ENCODE results near the gene ETFA.
"Not testable (repeated sequence)": the region's sequence is repeated elsewhere in the genome, so short reads cannot be mapped to it uniquely, and the experiment has no call there.

- TF ChIP-seq JUND (IDR thresholded peaks at IDR 0.05; ENCODE audit: low read depth, low read length); SUZ12 (IDR thresholded peaks at IDR 0.05; ENCODE audit: unreplicated experiment); POLR2A (IDR thresholded peaks at IDR 0.05; ENCODE audit: low read depth, low read length); SIN3A (IDR thresholded peaks at IDR 0.05; ENCODE audit: low read depth, low read length); MAX (IDR thresholded peaks at IDR 0.05; ENCODE audit: low read depth, low read length): not testable (repeated sequence)
- TF ChIP-seq, protein P1, sequence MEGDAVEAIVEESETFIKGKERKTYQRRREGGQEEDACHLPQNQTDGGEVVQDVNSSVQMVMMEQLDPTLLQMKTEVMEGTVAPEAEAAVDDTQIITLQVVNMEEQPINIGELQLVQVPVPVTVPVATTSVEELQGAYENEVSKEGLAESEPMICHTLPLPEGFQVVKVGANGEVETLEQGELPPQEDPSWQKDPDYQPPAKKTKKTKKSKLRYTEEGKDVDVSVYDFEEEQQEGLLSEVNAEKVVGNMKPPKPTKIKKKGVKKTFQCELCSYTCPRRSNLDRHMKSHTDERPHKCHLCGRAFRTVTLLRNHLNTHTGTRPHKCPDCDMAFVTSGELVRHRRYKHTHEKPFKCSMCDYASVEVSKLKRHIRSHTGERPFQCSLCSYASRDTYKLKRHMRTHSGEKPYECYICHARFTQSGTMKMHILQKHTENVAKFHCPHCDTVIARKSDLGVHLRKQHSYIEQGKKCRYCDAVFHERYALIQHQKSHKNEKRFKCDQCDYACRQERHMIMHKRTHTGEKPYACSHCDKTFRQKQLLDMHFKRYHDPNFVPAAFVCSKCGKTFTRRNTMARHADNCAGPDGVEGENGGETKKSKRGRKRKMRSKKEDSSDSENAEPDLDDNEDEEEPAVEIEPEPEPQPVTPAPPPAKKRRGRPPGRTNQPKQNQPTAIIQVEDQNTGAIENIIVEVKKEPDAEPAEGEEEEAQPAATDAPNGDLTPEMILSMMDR (IDR thresholded peaks at IDR 0.05 in 2 of 3, conservative IDR thresholded peaks at IDR 0.05 in 1 of 3; ENCODE audit: control insufficient read depth in 2 of 3, extremely low read depth in 1 of 3, insufficient read depth in 1 of 3, low read depth in 3 of 3, low read length in 3 of 3), result not testable (repeated sequence)
- TF ChIP-seq, protein P2, sequence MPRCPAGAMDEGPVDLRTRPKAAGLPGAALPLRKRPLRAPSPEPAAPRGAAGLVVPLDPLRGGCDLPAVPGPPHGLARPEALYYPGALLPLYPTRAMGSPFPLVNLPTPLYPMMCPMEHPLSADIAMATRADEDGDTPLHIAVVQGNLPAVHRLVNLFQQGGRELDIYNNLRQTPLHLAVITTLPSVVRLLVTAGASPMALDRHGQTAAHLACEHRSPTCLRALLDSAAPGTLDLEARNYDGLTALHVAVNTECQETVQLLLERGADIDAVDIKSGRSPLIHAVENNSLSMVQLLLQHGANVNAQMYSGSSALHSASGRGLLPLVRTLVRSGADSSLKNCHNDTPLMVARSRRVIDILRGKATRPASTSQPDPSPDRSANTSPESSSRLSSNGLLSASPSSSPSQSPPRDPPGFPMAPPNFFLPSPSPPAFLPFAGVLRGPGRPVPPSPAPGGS (IDR thresholded peaks at IDR 0.05; ENCODE audit: borderline replicate concordance, insufficient read depth, low read depth, low read length, poor library complexity, severe bottlenecking), result not testable (repeated sequence)
- TF ChIP-seq, protein P3, sequence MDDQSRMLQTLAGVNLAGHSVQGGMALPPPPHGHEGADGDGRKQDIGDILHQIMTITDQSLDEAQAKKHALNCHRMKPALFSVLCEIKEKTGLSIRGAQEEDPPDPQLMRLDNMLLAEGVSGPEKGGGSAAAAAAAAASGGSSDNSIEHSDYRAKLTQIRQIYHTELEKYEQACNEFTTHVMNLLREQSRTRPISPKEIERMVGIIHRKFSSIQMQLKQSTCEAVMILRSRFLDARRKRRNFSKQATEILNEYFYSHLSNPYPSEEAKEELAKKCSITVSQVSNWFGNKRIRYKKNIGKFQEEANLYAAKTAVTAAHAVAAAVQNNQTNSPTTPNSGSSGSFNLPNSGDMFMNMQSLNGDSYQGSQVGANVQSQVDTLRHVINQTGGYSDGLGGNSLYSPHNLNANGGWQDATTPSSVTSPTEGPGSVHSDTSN (IDR thresholded peaks at IDR 0.05; ENCODE audit: insufficient replicate concordance, low read depth, low read length), result not testable (repeated sequence)
Observed at GRCh38 chr15:76297951-76298350, 13.3 kb downstream of the ETFA start.

Measured in GM12878 (cell line).